Colonic mucosa (tissue), 4 donors: Measurements from ENCODE around the gene SLC1A3. TPM values are rescaled to one million over a fixed set of nuclear protein-coding genes. Genes with fewer than 3 reads are reported as not detected.

Source experiments
- DNase-seq: peaks from one replicate; pipeline ENCODE4 v3.0.0-alpha.2; 2020
- H3K27ac ChIP-seq: fragments of 200-600 bp; one replicate; pipeline ENCODE4 v1.8.0; 2021
- H3K27me3 ChIP-seq: fragments of 200-600 bp; one replicate; pipeline ENCODE4 v1.8.0; 2021
- H3K36me3 ChIP-seq: fragments of 200-600 bp; one replicate; pipeline ENCODE4 v1.8.0; 2021
- H3K4me1 ChIP-seq: fragments of 200-600 bp; one replicate; pipeline ENCODE4 v1.8.0; 2021; ENCODE audit warnings: mild to moderate bottlenecking
- H3K4me3 ChIP-seq: fragments of 200-600 bp; one replicate; pipeline ENCODE4 v1.8.0; 2021
- H3K9ac ChIP-seq, 2 donors: one replicate each; pipeline ENCODE4 v1.7.0; 2013; ENCODE audit warnings: control low read depth in 2 of 2, low read depth in 2 of 2, low read length in 2 of 2
- H3K9me3 ChIP-seq: fragments of 200-600 bp; one replicate; pipeline ENCODE4 v1.8.0; 2021
- CTCF ChIP-seq: fragments of 200-600 bp; IDR thresholded peaks from one replicate; pipeline ENCODE4 v1.8.0; 2022; ENCODE audit warnings: antibody characterized with exemption, mild to moderate bottlenecking
- intact Hi-C: fragments of 100-400 bp; cut with DNase I; formaldehyde crosslinking; loops from one replicate; pipeline ENCODE4 v1.14.1; 2022
- total RNA-seq, 2 donors: library from RNA; stranded (reverse); fragmentation: NEBNext Ultra II Directional in 1 of 2; extraction: Animal tissue kit (Norgen Biotek cat#: 25700) in 1 of 2; gene quantifications; one replicate each; pipeline ENCODE4 v1.2.1, GENCODE V29; 2021
- donor health status: healthy.
- donor health status: DM: no; HTN: no; CAD: no.
- donor health status: DM: no; HTN: no; CAD: no.

SLC1A3 gene
- total RNA-seq, 2 donors from 2014 or later = 0.50 to 1.9 TPM

- DNase-seq = no peak
- Histone ChIP-seq H3K36me3 (no peaks in the 10 kb centered on the region), H3K4me3 (no peak overlapping the region), H3K4me1 (no peaks in the 10 kb centered on the region), H3K9ac (no peak overlapping the region), H3K27ac (no peak overlapping the region), H3K9me3 (no peaks in the 10 kb centered on the region), H3K27me3 (no peaks in the 10 kb centered on the region)
- no peak for TF ChIP-seq CTCF
- intact Hi-C loops = no loop called here
Measured at GRCh38 chr5:36629729-36630128, 23.3 kb downstream of the SLC1A3 start.

GRCh38 chr5:36630201-36631145, 24.1 kb downstream of the SLC1A3 start:
- TF ChIP-seq CTCF = no peak
- Histone ChIP-seq H3K27ac (no peak overlapping the region), H3K9ac (no peak overlapping the region), H3K9me3 (no peaks in the 10 kb centered on the region), H3K4me3 (no peak overlapping the region), H3K27me3 (no peaks in the 10 kb centered on the region), H3K36me3 (no peaks in the 10 kb centered on the region), H3K4me1 (no peaks in the 10 kb centered on the region)
- intact Hi-C loops = no loop called here
- DNase-seq = no peak

- H3K9me3 ChIP-seq = no peaks in the 10 kb centered on the region
- no peak overlapping the region for H3K4me3 ChIP-seq
- H3K4me1 ChIP-seq = no peaks in the 10 kb centered on the region
- H3K27me3 ChIP-seq = no peaks in the 10 kb centered on the region
- no peaks in the 10 kb centered on the region for H3K36me3 ChIP-seq
- H3K9ac ChIP-seq = no peak overlapping the region
- no peak overlapping the region for H3K27ac ChIP-seq
- no peak for DNase-seq
- intact Hi-C loops = no loop called here
- no peak for TF ChIP-seq CTCF
Measured at GRCh38 chr5:36631154-36631553, 24.7 kb downstream of the SLC1A3 start.

- H3K9ac ChIP-seq = no peak overlapping the region
- H3K4me1 ChIP-seq = no peaks in the 10 kb centered on the region
- TF ChIP-seq CTCF = no peak
Measured at GRCh38 chr5:36631620-36632362, 25.4 kb downstream of the SLC1A3 start.

GRCh38 chr5:36632363-36632664, 25.9 kb downstream of the SLC1A3 start:
- Histone ChIP-seq H3K9ac (no peak overlapping the region), H3K27ac (no peak overlapping the region), H3K9me3 (no peaks in the 10 kb centered on the region), H3K4me1 (no peaks in the 10 kb centered on the region), H3K4me3 (no peak overlapping the region), H3K27me3 (no peaks in the 10 kb centered on the region), H3K36me3 (no peaks in the 10 kb centered on the region)
- no peak for TF ChIP-seq CTCF
- no peak for DNase-seq
- intact Hi-C loops = no loop called here

More at GRCh38 chr5:36631620-36632362, 25.4 kb downstream of the SLC1A3 start:
- Histone ChIP-seq H3K4me3 (no peak overlapping the region), H3K27ac (no peak overlapping the region), H3K36me3 (no peaks in the 10 kb centered on the region), H3K9me3 (no peaks in the 10 kb centered on the region), H3K27me3 (no peaks in the 10 kb centered on the region)
- intact Hi-C loops = no loop called here
- no peak for DNase-seq
